ENCODE data around the gene TASP1.
A peak's percentile ranks its signal among the peaks of the same experiment; 100 is the strongest.

TASP1 gene

GRCh38 chr20:13353261-13353945, 285.3 kb downstream of the TASP1 start:
- no peak for DNase-seq

GRCh38 chr20:13349235-13349604, 289.5 kb downstream of the TASP1 start:
- no peak for DNase-seq

GRCh38 chr20:13348311-13349234, 290.2 kb downstream of the TASP1 start:
- DNase-seq = peak in 2 of 56 donors; percentile 2 to 7

- DNase-seq = no peak
Observed at GRCh38 chr20:13344671-13345070, 294.1 kb downstream of the TASP1 start.

- DNase-seq = no peak
Observed at GRCh38 chr20:13342469-13343242, 296.1 kb downstream of the TASP1 start.

- DNase-seq = no peak
Observed at GRCh38 chr20:13341737-13342393, 296.9 kb downstream of the TASP1 start.

- DNase-seq = no peak
Observed at GRCh38 chr20:13340088-13340487, 298.6 kb downstream of the TASP1 start.
